Duodenal mucosa (tissue), 2 donors: ENCODE data around the gene NUDT8.
"Not testable (repeated sequence)": the region's sequence is repeated elsewhere in the genome, so short reads cannot be mapped to it uniquely, and the experiment has no call there.

ENCODE experiments used
- H3K27ac ChIP-seq: one replicate; pipeline ENCODE4 v1.7.0; 2013; ENCODE audit warnings: low read depth, low read length
- H3K27me3 ChIP-seq, 2 donors: one replicate each; pipeline ENCODE4 v1.7.0; 2013; ENCODE audit warnings: low read length in 2 of 2, control low read depth in 1 of 2; ENCODE audit not compliant: insufficient read depth in 2 of 2, control insufficient read depth in 1 of 2
- H3K36me3 ChIP-seq, 2 donors: one replicate each; pipeline ENCODE4 v1.7.0; 2013; ENCODE audit warnings: low read length in 2 of 2, control low read depth in 1 of 2; ENCODE audit not compliant: insufficient read depth in 2 of 2, control insufficient read depth in 1 of 2
- H3K4me1 ChIP-seq, 2 donors: one replicate each; pipeline ENCODE4 v1.7.0; 2013; ENCODE audit warnings: low read length in 2 of 2, control low read depth in 1 of 2; ENCODE audit not compliant: insufficient read depth in 2 of 2, control insufficient read depth in 1 of 2
- H3K4me3 ChIP-seq, 2 donors: one replicate each; pipeline ENCODE4 v1.7.0; 2013; ENCODE audit warnings: low read length in 2 of 2, low read depth in 1 of 2
- H3K9ac ChIP-seq, 2 donors: one replicate each; pipeline ENCODE4 v1.7.0; 2013; ENCODE audit warnings: low read length in 2 of 2, low read depth in 1 of 2
- H3K9me3 ChIP-seq, 2 donors: one replicate each; pipeline ENCODE4 v1.7.0; 2013; ENCODE audit warnings: low read length in 2 of 2, control low read depth in 1 of 2; ENCODE audit not compliant: control insufficient read depth in 1 of 2

NUDT8 gene

DNA sequence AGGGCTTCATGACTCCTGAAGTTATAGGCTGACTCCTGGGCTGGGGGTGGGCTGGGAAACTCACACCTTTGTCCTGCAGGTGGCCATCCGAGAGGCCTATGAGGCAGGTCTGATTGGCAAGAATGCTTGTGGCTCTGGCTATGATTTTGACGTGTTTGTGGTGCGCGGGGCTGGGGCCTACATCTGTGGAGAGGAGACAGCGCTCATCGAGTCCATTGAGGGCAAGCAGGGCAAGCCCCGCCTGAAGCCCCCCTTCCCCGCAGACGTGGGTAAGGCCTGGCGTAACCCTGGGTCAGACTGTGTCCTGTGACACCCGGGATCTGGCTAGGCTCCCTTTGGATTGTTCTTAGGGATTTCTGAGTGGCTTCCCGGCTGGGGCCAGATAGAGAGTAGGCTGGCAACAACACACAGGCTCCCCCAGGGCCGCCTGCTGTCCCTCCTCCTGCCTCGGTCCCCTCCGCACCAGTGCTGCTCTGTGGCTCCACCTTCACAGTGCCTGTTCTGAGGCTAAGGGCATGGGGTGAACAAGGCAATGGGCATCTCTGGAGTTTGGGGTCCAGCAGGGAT, 19.4 kb downstream of the NUDT8 start:
- Histone ChIP-seq H3K4me3 (no peak overlapping the region), H3K9me3 (no peaks in the 10 kb centered on the region), H3K27ac (no peak overlapping the region), H3K9ac (no peak overlapping the region), H3K4me1 (peaks cover 26 to 31% of the 10 kb centered on the region in 2 donors), H3K27me3 (no peaks in the 10 kb centered on the region), H3K36me3 (peaks cover 19 to 46% of the 10 kb centered on the region in 2 donors)

DNA sequence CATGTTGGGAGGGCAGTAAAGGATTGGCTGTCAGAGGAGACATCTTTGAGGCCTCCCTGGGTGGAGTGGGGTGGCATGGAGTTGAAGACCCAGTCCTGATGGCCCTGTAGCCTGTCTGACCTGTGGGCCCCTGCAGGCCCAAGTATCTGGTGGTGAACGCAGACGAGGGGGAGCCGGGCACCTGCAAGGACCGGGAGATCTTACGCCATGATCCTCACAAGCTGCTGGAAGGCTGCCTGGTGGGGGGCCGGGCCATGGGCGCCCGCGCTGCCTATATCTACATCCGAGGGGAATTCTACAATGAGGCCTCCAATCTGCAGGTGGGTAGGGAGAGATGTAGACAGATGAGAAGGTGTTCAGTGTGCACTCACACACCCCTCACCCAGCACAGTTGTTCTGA, 20.4 kb downstream of the NUDT8 start:
- Histone ChIP-seq H3K4me3 (no peak overlapping the region), H3K9me3 (no peaks in the 10 kb centered on the region), H3K9ac (no peak overlapping the region), H3K36me3 (peaks cover 19 to 46% of the 10 kb centered on the region in 2 donors), H3K27me3 (no peaks in the 10 kb centered on the region), H3K4me1 (peaks cover 23% of the 10 kb centered on the region in 2 donors), H3K27ac (no peak overlapping the region)

DNA sequence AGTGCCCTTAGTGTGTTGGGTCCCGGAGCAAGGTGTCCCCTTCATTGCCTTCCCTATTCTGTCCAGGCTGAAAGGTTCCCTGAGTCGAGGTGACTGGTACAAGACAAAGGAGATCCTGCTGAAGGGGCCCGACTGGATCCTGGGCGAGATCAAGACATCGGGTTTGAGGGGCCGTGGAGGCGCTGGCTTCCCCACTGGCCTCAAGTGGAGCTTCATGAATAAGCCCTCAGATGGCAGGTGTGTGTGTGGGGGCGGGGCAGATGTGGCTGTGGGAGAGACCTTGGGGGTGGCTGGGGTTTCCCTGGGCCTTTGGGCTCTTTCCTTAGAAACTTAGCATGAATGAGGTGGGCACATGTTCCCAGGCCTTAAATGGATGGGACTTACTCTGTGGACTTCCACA, 21.3 kb downstream of the NUDT8 start:
- Histone ChIP-seq H3K4me1 (peaks cover 15 to 16% of the 10 kb centered on the region in 2 donors), H3K27me3 (no peaks in the 10 kb centered on the region), H3K36me3 (peaks cover 19 to 46% of the 10 kb centered on the region in 2 donors), H3K4me3 (no peak overlapping the region), H3K9me3 (no peaks in the 10 kb centered on the region), H3K9ac (no peak overlapping the region), H3K27ac (no peak overlapping the region)

DNA sequence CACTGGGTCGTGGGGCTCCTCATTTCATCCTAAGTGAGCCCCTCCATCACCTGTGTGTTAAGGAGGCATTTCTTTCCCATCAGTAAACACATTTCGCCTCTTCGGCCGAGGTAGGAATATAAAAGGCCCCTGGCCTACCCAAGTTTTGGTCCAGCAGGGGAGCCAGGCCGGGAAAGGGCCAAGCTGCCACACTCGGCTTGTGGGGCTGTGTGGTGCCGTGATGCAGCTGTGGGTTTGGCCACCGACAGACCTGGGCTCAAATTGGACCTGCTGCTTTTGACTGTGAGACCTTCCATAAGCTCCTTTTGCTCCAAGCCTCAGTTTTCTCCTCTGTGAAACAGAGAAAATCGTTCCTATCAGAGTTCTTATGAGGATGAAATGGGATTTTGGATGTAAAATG, 22.2 kb downstream of the NUDT8 start:
- H3K4me1 ChIP-seq: peaks cover 12 to 14% of the 10 kb centered on the region in 2 donors
- H3K9ac ChIP-seq: peak overlapping the region; percentile 81 to 99
- no peaks in the 10 kb centered on the region for H3K9me3 ChIP-seq
- peaks cover 19 to 40% of the 10 kb centered on the region in 2 donors for H3K36me3 ChIP-seq
- H3K27ac ChIP-seq: no peak overlapping the region
- no peaks in the 10 kb centered on the region for H3K27me3 ChIP-seq
- peak overlapping the region; percentile 80 to 100 for H3K4me3 ChIP-seq

DNA sequence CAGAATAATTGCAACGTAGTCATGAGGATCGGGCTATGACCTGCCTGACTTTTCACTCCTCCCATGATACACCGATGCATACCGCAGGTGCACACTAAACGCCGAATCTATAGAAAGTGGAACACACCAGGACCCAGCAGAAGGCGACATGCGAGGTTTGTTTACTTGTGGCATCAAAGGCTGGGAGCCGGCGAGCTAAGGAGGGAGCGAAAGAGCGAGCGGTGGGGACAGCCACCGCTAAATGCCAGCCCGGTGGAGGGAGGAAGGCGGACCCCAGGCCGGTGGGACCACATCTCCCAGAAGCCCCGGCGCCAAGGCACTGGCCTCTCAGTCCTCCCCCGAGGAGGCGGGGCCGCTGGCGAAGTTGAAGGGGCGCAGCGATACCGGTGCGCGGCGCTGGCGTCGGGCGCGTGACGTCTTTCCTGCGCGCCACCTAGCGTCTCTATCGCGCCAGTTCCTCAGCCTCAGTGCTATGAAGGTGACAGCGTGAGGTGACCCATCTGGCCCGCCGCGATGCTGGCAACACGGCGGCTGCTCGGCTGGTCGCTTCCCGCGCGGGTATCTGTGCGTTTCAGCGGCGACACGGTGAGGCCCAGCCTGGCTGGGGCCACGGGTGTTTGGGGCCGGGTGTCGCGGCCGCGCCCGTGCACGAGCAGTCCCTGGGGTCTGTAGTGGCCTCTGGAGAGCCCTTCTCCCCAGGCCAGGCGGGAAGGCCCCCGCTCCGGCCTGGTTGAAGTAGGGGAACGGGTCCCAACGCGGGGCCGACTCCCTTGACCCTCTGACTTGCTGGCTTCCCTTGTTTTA, 23.0 kb downstream of the NUDT8 start, which contains the start of gene NDUFV1:
TSS of gene NDUFV1 (plus strand) at position 445 of the 804 bp plus-strand sequence. CDS start at position 514, 69 bp downstream.
- peak within 1 kb of the TSS; percentile 86 for H3K27ac ChIP-seq
- peak within 1 kb of the TSS; percentile 80 to 100 for H3K4me3 ChIP-seq
- H3K9ac ChIP-seq: peak within 1 kb of the TSS; percentile 81 to 99
- peaks cover 16 to 32% of the 10 kb centered on the region in 2 donors for H3K36me3 ChIP-seq
- peaks cover 12 to 14% of the 10 kb centered on the region in 2 donors for H3K4me1 ChIP-seq
- H3K9me3 ChIP-seq: no peaks in the 10 kb centered on the region
- no peaks in the 10 kb centered on the region for H3K27me3 ChIP-seq

DNA sequence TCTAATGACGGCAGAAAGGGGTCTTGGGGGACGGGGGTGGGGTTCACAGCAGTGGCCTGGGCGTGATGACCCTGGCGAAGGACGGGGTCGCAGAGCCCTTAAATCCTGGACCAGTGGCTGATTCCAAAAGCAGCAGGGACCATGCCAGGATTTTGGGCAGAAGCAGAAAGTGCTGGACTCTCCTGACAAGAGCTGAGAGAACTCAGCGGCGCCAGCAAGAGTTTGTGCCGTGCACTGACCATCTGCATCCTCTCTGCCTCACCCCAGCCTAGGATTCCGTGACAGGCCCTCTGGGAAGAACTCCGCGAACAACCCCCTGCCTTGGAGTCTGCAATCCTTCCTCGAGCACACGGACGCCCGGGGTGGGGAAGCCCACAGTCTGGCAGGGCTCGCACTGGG, 23.6 kb downstream of the NUDT8 start:
- no peak overlapping the region for H3K27ac ChIP-seq
- peaks cover 15 to 26% of the 10 kb centered on the region in 2 donors for H3K36me3 ChIP-seq
- peak overlapping the region; percentile 3 to 53 for H3K9ac ChIP-seq
- H3K9me3 ChIP-seq: no peaks in the 10 kb centered on the region
- no peaks in the 10 kb centered on the region for H3K27me3 ChIP-seq
- H3K4me3 ChIP-seq: peak overlapping the region; percentile 80 to 100
- H3K4me1 ChIP-seq: peaks cover 12 to 14% of the 10 kb centered on the region in 2 donors

DNA sequence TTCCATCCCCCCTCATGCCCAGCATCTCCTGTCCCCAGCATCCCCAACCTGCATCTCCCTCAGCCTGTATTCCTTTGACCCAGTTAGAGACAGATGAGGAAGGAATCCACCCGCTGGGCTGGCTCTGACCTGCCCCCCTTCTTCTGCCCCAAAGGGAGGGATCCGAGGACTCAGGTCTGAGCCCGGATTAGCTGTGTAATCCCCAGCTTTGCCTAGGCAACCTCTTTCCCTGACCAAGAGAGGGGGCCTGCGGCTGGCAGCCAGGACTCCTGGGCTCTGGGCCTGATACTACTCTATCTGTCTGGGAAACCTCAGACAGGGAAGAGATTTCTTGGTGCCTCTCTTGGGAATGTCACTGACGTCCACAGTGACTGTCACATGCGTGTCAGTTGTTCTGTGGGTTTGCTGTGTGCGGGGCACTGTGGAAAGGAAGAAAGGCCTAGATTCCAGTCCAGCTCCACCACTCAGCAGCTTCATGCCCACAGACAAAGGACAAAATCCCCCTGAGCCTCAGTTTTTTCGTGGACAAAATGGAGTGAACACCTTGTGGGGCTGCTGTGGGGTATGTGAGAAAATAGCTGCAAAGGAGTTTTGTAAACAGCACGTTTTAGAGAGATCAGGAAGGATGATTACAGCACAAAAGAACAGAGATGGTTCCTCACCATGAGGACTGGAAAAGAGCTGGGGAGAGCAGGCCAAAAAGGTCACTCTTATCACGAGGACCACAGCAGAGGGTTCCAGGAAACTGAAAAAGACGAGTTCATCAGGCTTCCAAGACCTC, 24.3 kb downstream of the NUDT8 start:
- H3K27ac ChIP-seq: no peak overlapping the region
- no peak overlapping the region for H3K9ac ChIP-seq
- peaks cover 12 to 14% of the 10 kb centered on the region in 2 donors for H3K4me1 ChIP-seq
- H3K4me3 ChIP-seq: peak overlapping the region in 1 of 2 donors; percentile 100
- H3K27me3 ChIP-seq: no peaks in the 10 kb centered on the region
- H3K9me3 ChIP-seq: no peaks in the 10 kb centered on the region
- H3K36me3 ChIP-seq: peaks cover 9 to 19% of the 10 kb centered on the region in 2 donors

DNA sequence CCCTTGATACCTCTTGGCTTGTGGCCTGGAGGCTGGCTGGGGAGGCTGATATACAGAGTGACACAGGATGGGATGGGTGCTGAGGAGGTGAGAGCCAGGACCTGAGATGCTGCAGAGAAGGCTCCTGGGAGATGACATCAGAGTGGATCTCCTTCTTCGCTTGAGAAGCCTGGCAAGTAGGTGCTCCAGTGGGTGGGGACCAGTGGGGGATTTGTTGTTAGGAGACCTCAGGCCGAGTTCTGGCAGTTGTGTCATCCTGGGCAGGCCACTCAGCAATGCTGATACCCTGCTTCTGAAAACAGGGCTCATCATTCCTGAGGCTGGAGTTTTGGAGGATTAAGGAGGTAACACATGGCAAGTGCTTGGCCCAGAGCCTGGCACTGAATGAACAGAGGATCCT, 24.9 kb downstream of the NUDT8 start:
- peaks cover 12 to 14% of the 10 kb centered on the region in 2 donors for H3K4me1 ChIP-seq
- H3K27ac ChIP-seq: no peak overlapping the region
- H3K4me3 ChIP-seq: no peak overlapping the region
- peaks cover 7 to 14% of the 10 kb centered on the region in 2 donors for H3K36me3 ChIP-seq
- H3K9me3 ChIP-seq: no peaks in the 10 kb centered on the region
- H3K9ac ChIP-seq: no peak overlapping the region
- no peaks in the 10 kb centered on the region for H3K27me3 ChIP-seq

DNA sequence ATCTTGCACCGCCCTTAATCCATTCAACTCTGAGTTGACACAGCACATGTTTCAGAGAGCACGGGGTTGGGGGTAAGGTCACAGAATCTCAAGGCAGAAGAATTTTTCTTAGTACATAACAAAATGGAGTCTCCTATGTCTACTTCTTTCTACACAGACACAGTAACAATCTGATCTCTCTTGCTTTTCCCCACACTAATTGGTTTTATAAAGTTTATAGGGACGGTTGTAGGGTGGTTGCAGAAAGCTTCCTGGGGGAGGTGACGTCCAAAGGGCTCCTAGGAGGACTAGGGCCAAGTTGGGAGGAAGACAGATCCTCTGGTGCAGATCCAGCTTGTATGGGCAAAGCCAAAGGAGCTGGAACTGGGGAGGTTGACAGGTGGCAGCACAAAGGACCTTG, 25.6 kb downstream of the NUDT8 start:
- peaks cover 12 to 14% of the 10 kb centered on the region in 2 donors for H3K4me1 ChIP-seq
- H3K4me3 ChIP-seq, H3K9me3 ChIP-seq, H3K9ac ChIP-seq, H3K27me3 ChIP-seq, H3K36me3 ChIP-seq, H3K27ac ChIP-seq: not testable (repeated sequence)

DNA sequence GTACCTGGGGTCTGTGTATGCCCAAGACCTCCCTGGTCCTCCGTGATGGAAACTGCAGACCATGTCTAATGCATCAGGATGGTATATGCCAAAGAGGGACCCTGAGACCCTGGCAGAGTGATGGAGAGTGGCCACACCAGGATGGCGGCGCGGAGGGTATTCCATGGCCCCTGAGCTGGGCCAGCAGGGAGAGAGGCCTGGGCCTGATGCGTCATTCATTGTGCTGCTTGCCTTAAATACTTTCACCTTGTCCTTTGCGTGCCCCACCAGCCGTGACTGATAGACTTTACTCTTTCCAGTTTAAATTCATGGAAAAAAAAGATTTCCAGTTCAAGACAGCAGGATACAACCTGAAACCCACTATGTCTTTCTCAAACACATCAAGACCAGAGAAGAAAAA, 28.6 kb downstream of the NUDT8 start:
- Histone ChIP-seq H3K27ac (no peak overlapping the region), H3K4me3 (no peak overlapping the region), H3K9ac (no peak overlapping the region), H3K4me1 (peaks cover 2 to 3% of the 10 kb centered on the region in 2 donors), H3K36me3 (no peaks in the 10 kb centered on the region), H3K27me3 (no peaks in the 10 kb centered on the region), H3K9me3 (no peaks in the 10 kb centered on the region)
